HepG2 (cell line): ENCODE results near the gene RPL35.

Experiments
- RNF2 ChIP-seq: fragments of 450-650 bp; conservative IDR thresholded peaks from 2 replicates; pipeline ENCODE4 v1.6.1; 2016; ENCODE audit warnings: low read depth
- SUZ12 ChIP-seq: fragments of 150-350 bp; IDR thresholded peaks from 2 replicates; pipeline ENCODE4 v1.6.1; 2014; ENCODE audit warnings: low read depth, low read length
- TF ChIP-seq, protein P1 (sequence below): IDR thresholded peaks from 2 replicates; pipeline ENCODE4 v1.6.1; 2012; ENCODE audit warnings: inconsistent platforms
- TF ChIP-seq, protein P2 (sequence below): sonication (generic); formaldehyde crosslinking; conservative IDR thresholded peaks from 2 replicates; pipeline ENCODE4 v1.4.0; 2020; ENCODE audit warnings: missing genetic modification reagents
- TF ChIP-seq, protein P3 (sequence below): sonication (generic); formaldehyde crosslinking; IDR thresholded peaks from 2 replicates; pipeline ENCODE4 v1.5.0; 2020; ENCODE audit warnings: mild to moderate bottlenecking, missing genetic modification reagents, moderate library complexity

DNA sequence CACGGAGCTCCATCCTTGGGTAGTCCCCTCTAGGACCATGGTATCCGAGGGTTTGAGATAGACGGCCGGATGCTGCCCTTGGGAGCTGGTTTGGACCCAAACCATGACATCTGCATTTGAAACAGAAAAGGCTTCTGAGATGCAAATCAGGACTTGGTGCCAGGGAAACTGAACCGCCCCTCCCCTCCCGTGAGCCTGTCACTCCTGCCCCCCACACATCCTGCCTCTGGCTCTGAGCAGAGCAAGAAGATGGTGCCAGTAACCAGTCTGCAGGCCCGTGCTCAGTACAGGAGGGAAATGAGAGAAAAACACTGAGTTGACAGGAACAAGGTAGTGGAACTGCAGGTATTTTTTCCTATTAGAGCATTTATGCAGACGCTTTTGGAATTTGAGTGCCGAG is 18.7 kb upstream of the RPL35 start:
- no peak for TF ChIP-seq SUZ12
- TF ChIP-seq, protein P1, sequence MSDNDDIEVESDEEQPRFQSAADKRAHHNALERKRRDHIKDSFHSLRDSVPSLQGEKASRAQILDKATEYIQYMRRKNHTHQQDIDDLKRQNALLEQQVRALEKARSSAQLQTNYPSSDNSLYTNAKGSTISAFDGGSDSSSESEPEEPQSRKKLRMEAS, result no peak
- no peak for TF ChIP-seq RNF2
- TF ChIP-seq, protein P2, sequence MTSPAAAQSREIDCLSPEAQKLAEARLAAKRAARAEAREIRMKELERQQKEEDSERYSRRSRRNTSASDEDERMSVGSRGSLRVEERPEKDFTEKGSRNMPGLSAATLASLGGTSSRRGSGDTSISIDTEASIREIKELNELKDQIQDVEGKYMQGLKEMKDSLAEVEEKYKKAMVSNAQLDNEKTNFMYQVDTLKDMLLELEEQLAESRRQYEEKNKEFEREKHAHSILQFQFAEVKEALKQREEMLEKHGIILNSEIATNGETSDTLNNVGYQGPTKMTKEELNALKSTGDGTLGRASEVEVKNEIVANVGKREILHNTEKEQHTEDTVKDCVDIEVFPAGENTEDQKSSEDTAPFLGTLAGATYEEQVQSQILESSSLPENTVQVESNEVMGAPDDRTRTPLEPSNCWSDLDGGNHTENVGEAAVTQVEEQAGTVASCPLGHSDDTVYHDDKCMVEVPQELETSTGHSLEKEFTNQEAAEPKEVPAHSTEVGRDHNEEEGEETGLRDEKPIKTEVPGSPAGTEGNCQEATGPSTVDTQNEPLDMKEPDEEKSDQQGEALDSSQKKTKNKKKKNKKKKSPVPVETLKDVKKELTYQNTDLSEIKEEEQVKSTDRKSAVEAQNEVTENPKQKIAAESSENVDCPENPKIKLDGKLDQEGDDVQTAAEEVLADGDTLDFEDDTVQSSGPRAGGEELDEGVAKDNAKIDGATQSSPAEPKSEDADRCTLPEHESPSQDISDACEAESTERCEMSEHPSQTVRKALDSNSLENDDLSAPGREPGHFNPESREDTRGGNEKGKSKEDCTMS, result no peak
- TF ChIP-seq, protein P3, sequence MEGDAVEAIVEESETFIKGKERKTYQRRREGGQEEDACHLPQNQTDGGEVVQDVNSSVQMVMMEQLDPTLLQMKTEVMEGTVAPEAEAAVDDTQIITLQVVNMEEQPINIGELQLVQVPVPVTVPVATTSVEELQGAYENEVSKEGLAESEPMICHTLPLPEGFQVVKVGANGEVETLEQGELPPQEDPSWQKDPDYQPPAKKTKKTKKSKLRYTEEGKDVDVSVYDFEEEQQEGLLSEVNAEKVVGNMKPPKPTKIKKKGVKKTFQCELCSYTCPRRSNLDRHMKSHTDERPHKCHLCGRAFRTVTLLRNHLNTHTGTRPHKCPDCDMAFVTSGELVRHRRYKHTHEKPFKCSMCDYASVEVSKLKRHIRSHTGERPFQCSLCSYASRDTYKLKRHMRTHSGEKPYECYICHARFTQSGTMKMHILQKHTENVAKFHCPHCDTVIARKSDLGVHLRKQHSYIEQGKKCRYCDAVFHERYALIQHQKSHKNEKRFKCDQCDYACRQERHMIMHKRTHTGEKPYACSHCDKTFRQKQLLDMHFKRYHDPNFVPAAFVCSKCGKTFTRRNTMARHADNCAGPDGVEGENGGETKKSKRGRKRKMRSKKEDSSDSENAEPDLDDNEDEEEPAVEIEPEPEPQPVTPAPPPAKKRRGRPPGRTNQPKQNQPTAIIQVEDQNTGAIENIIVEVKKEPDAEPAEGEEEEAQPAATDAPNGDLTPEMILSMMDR (CRISPR knock-in tag), result no peak
